B cell (primary cell): ENCODE results near the gene TGFBI. TPM values are rescaled to one million over a fixed set of nuclear protein-coding genes. Genes with fewer than 3 reads are reported as not detected.

ENCODE experiments used
- ATAC-seq: fragments of 200-7000 bp; cut with Tn5 transposase; one replicate; pipeline ENCODE4 v1.10.0; 2021; ENCODE audit warnings: low read depth, mild to moderate bottlenecking, moderate number of reproducible peaks, moderate library complexity
- CTCF ChIA-PET: fragments of 350-600 bp; sonication (Branson Sonifier 250); formaldehyde crosslinking; loops from one replicate; lab custom pipeline; 2021; ENCODE audit warnings: antibody characterized with exemption, inconsistent platforms; lab: Charles Lee
- POLR2A ChIA-PET: fragments of 350-600 bp; sonication (Branson Sonifier 250); formaldehyde crosslinking; loops from one replicate; lab custom pipeline; 2021; ENCODE audit warnings: antibody characterized with exemption; lab: Charles Lee
- DNase-seq: peaks from one replicate; pipeline ENCODE4 v3.0.0; 2013
- H2AFZ ChIP-seq: 2 replicates; pipeline ENCODE4 v1.6.1; 2012; ENCODE audit warnings: mild to moderate bottlenecking, low read depth, low read length; ENCODE audit not compliant: insufficient read depth, poor library complexity, severe bottlenecking
- H3K27ac ChIP-seq, 2 donors: 1 replicate in 1 of 2; 2 replicates in 1 of 2; pipeline ENCODE4 v1.5.1; 2012 to 2013; ENCODE audit warnings: low read length in 2 of 2, mild to moderate bottlenecking in 2 of 2, moderate library complexity in 1 of 2
- H3K27me3 ChIP-seq, 4 experiments: fragments of 200-600 bp in 1 of 4; sonication (generic) in 1 of 4; replicated peaks in 1 of 4; 1 replicate in 2 of 4; 2 replicates in 2 of 4; pipeline versions ENCODE4 v1.6.1 to v1.7.0; 2013 to 2016; ENCODE audit warnings: low read length in 3 of 4, mild to moderate bottlenecking in 2 of 4, mixed read lengths in 1 of 4, moderate library complexity in 1 of 4; ENCODE audit not compliant: insufficient read depth in 4 of 4, control insufficient read depth in 3 of 4; ENCODE audit errors: control extremely low read depth in 1 of 4
- H3K36me3 ChIP-seq, 2 experiments: replicated peaks in 1 of 2; 1 replicate in 1 of 2; 2 replicates in 1 of 2; pipeline versions ENCODE4 v1.6.1 to v1.7.1; 2013; ENCODE audit warnings: low read length in 1 of 2; ENCODE audit not compliant: insufficient read depth in 2 of 2, control insufficient read depth in 1 of 2; ENCODE audit errors: control extremely low read depth in 1 of 2, extremely low read depth in 1 of 2
- H3K4me1 ChIP-seq, 2 donors: fragments of 200-600 bp in 1 of 2; sonication (generic) in 1 of 2; 1 replicate in 1 of 2; 2 replicates in 1 of 2; pipeline versions ENCODE4 v1.5.1 to v1.6.1; 2013 to 2017; ENCODE audit warnings: low read length in 2 of 2; ENCODE audit not compliant: control insufficient read depth in 2 of 2, insufficient read depth in 2 of 2
- H3K4me2 ChIP-seq: replicated peaks from 2 replicates; pipeline ENCODE3; 2012; ENCODE audit warnings: mild to moderate bottlenecking, low read depth, low read length; ENCODE audit not compliant: poor library complexity, severe bottlenecking
- H3K4me3 ChIP-seq, 5 experiments: fragments of 200-600 bp in 1 of 5; sonication (generic) in 1 of 5; 1 replicate in 3 of 5; 2 replicates in 2 of 5; pipeline versions ENCODE4 v1.5.1 to v1.7.0; 2011 to 2016; ENCODE audit warnings: low read length in 4 of 5, mild to moderate bottlenecking in 4 of 5, low read depth in 2 of 5, control low read depth in 1 of 5, moderate library complexity in 1 of 5; ENCODE audit not compliant: insufficient read depth in 1 of 5; ENCODE audit errors: control extremely low read depth in 1 of 5, extremely low read depth in 1 of 5
- H3K79me2 ChIP-seq: fragments of 200-600 bp; sonication (generic); one replicate; pipeline ENCODE4 v1.6.0; 2016; ENCODE audit warnings: low read length; ENCODE audit not compliant: control insufficient read depth, insufficient read depth
- H3K9ac ChIP-seq: fragments of 200-600 bp; sonication (generic); 2 replicates; pipeline ENCODE4 v1.6.1; 2017; ENCODE audit warnings: mild to moderate bottlenecking, low read length, moderate library complexity
- H3K9me3 ChIP-seq, 3 donors: one replicate each; pipeline versions ENCODE4 v1.6.1 to v1.7.1; 2013; ENCODE audit warnings: low read length in 2 of 3; ENCODE audit not compliant: control insufficient read depth in 2 of 3, insufficient read depth in 1 of 3; ENCODE audit errors: control extremely low read depth in 1 of 3
- H4K20me1 ChIP-seq: 2 replicates; pipeline ENCODE4 v1.6.0; 2012; ENCODE audit warnings: mild to moderate bottlenecking, low read length; ENCODE audit not compliant: insufficient read depth, control insufficient read depth, poor library complexity, severe bottlenecking
- H3K27ac Mint-ChIP-seq: one replicate; pipeline ENCODE4 v1.8.0; 2021; ENCODE audit warnings: mixed read lengths
- H3K27me3 Mint-ChIP-seq: one replicate; pipeline ENCODE4 v1.8.0; 2021; ENCODE audit warnings: mixed read lengths
- H3K4me1 Mint-ChIP-seq: one replicate; pipeline ENCODE4 v1.8.0; 2021; ENCODE audit warnings: mixed read lengths
- H3K4me3 Mint-ChIP-seq: one replicate; pipeline ENCODE4 v1.8.0; 2021; ENCODE audit warnings: mixed read lengths
- H3K9me3 Mint-ChIP-seq: one replicate; pipeline ENCODE4 v1.8.0; 2022; ENCODE audit warnings: mixed read lengths; ENCODE audit not compliant: insufficient read depth
- CTCF ChIP-seq: fragments of 200-600 bp; IDR thresholded peaks from one replicate; pipeline ENCODE4 v1.8.0; 2022; ENCODE audit warnings: antibody characterized with exemption, mild to moderate bottlenecking
- EZH2 ChIP-seq: IDR thresholded peaks from 2 replicates; pipeline ENCODE4 v1.6.1; 2012; ENCODE audit warnings: borderline replicate concordance, low read depth, mild to moderate bottlenecking, moderate library complexity, low read length; ENCODE audit not compliant: insufficient read depth, poor library complexity, severe bottlenecking
- WGBS: methylation state at CpG from one replicate; pipeline ENCODE4 v1.1.5; 2013; ENCODE audit warnings: missing lambda C conversion rate; ENCODE audit not compliant: insufficient coverage; 5-methylcytosine and 5-hydroxymethylcytosine counted together
- intact Hi-C: fragments of 100-400 bp; cut with micrococcal nuclease; formaldehyde crosslinking; loops from one replicate; pipeline ENCODE4 v1.10.0; 2022
- polyA plus RNA-seq: library from polyadenylated mRNA; depleted of rRNA; stranded (reverse); fragments of >200 nt; gene quantifications from 2 replicates; pipeline ENCODE4 v1.2.3, GENCODE V29; 2012
- total RNA-seq, 2 donors: library from RNA; stranded (reverse); fragments of 120-200 nt in 1 of 2; gene quantifications; 1 replicate in 1 of 2; 2 replicates in 1 of 2; pipeline versions ENCODE4 v1.2.3 to v1.2.4, GENCODE V29; 2013 to 2022

Gene TGFBI
- total and polyA plus RNA-seq, 2 donors (not counting 1 experiment from before 2014, with no cell fraction given) = 3.7 to 4.5 TPM

- Mint-ChIP-seq H3K9me3 (peaks cover under 1% of the 10 kb centered on the region), H3K27me3 (peaks cover 29% of the 10 kb centered on the region), H3K27ac (no peak overlapping the region), H3K4me1 (no peaks in the 10 kb centered on the region), H3K4me3 (no peak overlapping the region)
- H3K27me3 ChIP-seq = peaks cover 0 to 3% (median 0%) of the 10 kb centered on the region in 4 experiments
- no peak overlapping the region for H3K4me2 ChIP-seq
- ATAC-seq (no peak), DNase-seq (no peak)
- no peaks in the 10 kb centered on the region for H3K4me1 ChIP-seq
- no peak overlapping the region for H3K9ac ChIP-seq
- no peak overlapping the region for H3K27ac ChIP-seq
- no peak overlapping the region for H2AFZ ChIP-seq
- no peaks in the 10 kb centered on the region for H4K20me1 ChIP-seq
- intact Hi-C loops = no loop called here
- H3K36me3 ChIP-seq = no peaks in the 10 kb centered on the region
- POLR2A ChIA-PET = no interaction called here
- no peaks in the 10 kb centered on the region for H3K79me2 ChIP-seq
- H3K9me3 ChIP-seq = peaks cover 0 to 8% (median 0%) of the 10 kb centered on the region in 3 donors
- CTCF ChIA-PET = no interaction called here
- 97% methylated on average over 5 of the region's 7 CpGs for WGBS
- TF ChIP-seq CTCF = no peak
- no peak for TF ChIP-seq EZH2
- H3K4me3 ChIP-seq = no peak overlapping the region
Observed at GRCh38 chr5:135989686-135990085, 39.1 kb upstream of the TGFBI start.

DNA sequence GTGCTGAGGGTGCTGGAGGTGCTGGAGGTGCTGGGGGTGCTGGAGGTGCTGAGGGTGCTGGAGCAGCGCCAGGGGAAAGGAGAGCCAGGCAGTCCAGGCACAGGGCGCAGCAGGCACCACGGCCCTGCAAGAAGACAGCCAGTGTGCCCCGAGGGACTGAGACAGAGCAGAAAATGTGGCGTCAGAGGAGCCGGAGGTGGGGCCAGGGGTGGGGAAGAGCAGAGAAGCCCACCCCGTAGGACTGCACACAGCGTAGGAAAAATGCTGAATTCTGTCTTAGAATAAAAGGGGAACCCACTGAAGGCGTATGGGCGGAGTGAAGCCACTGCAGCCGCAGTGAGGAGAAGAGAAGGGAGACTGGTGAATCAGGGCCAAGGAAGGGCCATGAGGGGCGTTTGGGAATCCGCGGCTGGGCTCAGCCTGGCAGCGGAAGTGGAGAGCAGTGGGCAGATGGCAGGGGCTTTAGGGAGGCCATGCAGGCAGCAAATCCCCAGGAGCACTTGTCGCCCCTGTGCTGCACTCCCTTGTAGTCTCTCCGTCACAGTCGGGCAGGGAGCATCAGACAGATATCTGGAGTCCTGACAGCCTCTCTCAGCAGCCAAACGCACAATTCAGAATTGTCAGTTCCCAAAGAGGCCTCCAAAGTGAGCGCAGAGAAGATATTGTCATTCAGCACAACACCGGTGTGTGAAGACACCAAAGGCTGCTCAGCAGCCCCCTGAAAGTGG, 38.1 kb upstream of the TGFBI start:
- intact Hi-C loops = no loop called here
- peaks cover 0 to 8% (median 0%) of the 10 kb centered on the region in 3 donors for H3K9me3 ChIP-seq
- no peak overlapping the region for H3K27ac ChIP-seq
- H3K9me3 Mint-ChIP-seq = peaks cover 3% of the 10 kb centered on the region
- H3K4me1 ChIP-seq = no peaks in the 10 kb centered on the region
- ChIA-PET POLR2A (no interaction called here), CTCF (no interaction called here)
- H3K4me1 Mint-ChIP-seq = no peaks in the 10 kb centered on the region
- no peak for ATAC-seq
- no peak overlapping the region for H3K4me2 ChIP-seq
- H3K4me3 Mint-ChIP-seq = no peak overlapping the region
- H3K27me3 Mint-ChIP-seq = peaks cover 32% of the 10 kb centered on the region
- DNase-seq = no peak
- no peak overlapping the region for H3K9ac ChIP-seq
- H3K79me2 ChIP-seq = no peaks in the 10 kb centered on the region
- H4K20me1 ChIP-seq = no peaks in the 10 kb centered on the region
- TF ChIP-seq EZH2 (no peak), CTCF (no peak)
- H3K36me3 ChIP-seq = no peaks in the 10 kb centered on the region
- H3K4me3 ChIP-seq = no peak overlapping the region
- H3K27me3 ChIP-seq = peaks cover 0 to 8% (median 0%) of the 10 kb centered on the region in 4 experiments
- H2AFZ ChIP-seq = no peak overlapping the region
- no peak overlapping the region for H3K27ac Mint-ChIP-seq
- 76% methylated on average over 21 of the region's 21 CpGs for WGBS
